LHCN-M2 (cell line): ENCODE results near the gene ZNF235. TPM values are rescaled to one million over a fixed set of nuclear protein-coding genes. Genes with fewer than 3 reads are reported as not detected.
"Not testable (repeated sequence)": the region's sequence is repeated elsewhere in the genome, so short reads cannot be mapped to it uniquely, and the experiment has no call there.

Source experiments
- DNase-seq: peaks from one replicate; pipeline ENCODE4 v3.0.0-alpha.2; 2012; ENCODE audit warnings: low read depth
- polyA plus RNA-seq: library from polyadenylated mRNA; unstranded; fragments of >200 nt; gene quantifications from one replicate; pipeline ENCODE4 v1.2.1, GENCODE V29; 2012; ENCODE audit warnings: missing spikeins
- total RNA-seq: library from RNA; depleted of rRNA; stranded (reverse); fragments of >200 nt; gene quantifications from 2 replicates; pipeline ENCODE4 v1.2.3, GENCODE V29; 2014; rRNA removed

The ZNF235 gene
- 1.7 and 3.5 TPM in 2 replicates for total RNA-seq
- polyA plus RNA-seq, result 1.4 TPM

DNA sequence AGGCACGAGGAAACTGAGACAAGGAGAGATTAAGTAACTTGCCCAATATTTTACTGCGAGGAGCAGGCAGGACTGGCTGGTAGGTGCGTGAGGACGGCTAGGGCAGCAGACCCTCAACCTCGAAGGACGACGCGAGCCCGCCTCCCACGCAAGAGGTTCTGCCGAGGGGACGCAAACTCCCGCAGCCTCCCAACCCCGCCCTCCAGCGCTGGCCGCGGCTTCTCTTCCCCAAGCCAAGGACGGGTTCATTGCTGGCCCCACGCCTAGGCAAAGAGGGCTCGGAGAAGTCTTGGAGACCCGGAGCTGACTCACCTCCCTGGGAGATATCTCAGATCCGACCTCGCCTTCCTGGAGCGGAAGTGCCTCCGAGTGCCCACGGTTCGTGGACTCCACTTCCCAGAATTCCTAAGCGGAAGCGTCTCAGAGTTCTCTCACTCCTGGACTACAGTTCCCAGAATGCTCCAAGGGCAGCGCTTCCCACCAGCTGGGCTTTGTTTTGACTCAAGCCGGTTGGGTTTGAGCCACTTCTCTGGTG, at the start of gene ZNF235:
ZNF235 (minus strand) TSS at position 367 of the 535 bp plus-strand sequence. CDS start 1,621 bp downstream, outside the sequence.
- DNase-seq, result peak; percentile 97

GRCh38 chr19:44346556-44346955, 41.7 kb upstream of the ZNF235 start:
- DNase-seq, result no peak

GRCh38 chr19:44345959-44346358, 41.1 kb upstream of the ZNF235 start:
- no peak for DNase-seq

- no peak for DNase-seq
Observed at GRCh38 chr19:44344255-44344654, 39.4 kb upstream of the ZNF235 start.

DNA sequence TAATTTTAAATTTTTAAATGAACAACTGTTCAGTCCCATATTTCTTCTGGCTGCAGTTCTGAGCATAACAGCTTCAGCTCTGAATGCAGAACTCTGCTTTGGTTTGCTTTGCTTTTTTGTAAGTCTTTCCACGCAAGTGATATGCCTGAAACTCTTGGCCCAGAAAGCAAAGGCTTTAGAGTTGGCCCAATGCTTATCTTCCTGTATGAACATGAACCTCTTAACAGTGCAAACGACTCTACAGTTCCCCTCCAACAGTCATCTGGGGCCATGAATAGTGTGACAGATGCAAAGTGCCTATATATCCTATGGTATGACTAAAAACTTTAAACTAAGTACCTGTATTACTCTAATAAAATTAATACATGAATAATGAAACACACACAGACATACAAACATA, 37.0 kb upstream of the ZNF235 start:
- DNase-seq, result no peak

DNA sequence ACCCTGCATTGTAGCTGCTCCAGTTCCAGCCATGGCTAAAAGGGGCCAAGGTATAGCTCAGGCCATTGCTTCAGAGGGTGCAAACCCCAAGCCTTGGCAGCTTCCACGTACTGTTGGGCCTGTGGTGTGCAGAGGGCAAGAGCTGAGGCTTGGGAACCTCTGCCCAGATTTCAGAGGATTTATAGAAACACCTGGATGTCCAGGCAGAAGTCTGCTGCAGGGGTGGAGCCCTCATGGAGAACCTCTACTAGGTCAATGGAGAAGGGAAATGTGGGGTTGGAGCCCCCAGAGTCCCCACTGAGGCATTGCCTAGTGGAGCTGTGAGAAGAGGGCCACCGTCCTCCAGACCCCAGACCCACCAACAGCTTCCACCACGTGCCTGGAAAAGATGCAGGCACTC, 29.8 kb upstream of the ZNF235 start:
- DNase-seq, result not testable (repeated sequence)

- no peak for DNase-seq
Observed at GRCh38 chr19:44332145-44332544, 27.3 kb upstream of the ZNF235 start.

DNA sequence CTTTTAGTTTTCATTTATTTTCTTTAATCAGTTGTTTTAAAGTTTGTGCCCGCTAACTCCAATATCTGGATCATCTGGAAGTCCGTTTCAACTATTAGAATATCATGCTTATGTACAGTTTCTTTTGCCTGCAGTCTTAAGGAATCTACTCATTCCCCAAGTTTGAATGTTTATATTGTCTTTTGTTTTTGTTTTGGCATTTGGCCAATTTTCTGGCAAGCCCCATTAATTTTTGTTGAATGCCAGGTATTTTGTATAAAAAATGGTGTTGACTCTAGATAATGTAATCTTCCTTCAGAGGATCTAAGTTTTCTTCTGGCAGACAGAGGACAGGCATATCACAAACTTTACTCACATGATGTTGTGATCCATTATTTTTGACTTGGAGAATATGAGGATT, 11.1 kb upstream of the ZNF235 start:
- no peak for DNase-seq

DNA sequence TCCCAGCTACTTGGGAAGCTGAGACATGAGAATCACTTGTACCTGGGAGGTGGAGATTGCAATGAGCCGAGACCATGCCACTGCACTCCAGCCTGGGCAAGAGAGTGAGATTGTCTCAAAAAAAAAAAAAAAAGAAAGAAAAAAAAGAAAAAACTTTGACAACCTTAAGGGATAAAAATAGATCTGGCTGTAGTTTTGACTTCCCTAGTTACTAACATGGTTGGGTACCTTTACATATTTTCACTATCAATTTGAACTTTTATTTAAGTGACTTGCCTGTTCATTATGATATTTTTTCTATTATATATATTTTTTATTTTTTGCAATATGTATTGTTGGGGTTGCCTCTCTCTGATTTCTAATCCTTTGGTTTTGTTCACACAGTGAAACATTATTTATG, 8.4 kb upstream of the ZNF235 start:
- no peak for DNase-seq

DNA sequence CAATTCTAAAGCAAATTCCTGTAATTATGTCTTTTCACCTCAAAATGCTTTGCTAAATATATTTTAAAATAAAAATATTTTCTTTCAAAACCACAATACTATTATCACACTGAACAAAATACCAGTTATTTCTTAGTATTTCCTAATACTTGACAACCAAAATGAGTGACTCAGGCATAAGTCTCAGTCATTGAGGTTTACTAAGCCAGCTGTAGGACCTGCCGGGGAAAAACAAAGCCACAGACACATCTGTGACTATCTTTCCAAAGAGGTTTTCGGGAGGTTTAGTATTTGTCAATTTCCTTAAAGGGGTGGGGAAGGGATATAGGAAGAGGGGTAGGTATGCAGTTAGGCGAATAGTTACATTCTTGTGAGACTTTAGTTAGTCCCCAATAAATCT, 3.2 kb upstream of the ZNF235 start:
- peak; percentile 84 for DNase-seq

DNA sequence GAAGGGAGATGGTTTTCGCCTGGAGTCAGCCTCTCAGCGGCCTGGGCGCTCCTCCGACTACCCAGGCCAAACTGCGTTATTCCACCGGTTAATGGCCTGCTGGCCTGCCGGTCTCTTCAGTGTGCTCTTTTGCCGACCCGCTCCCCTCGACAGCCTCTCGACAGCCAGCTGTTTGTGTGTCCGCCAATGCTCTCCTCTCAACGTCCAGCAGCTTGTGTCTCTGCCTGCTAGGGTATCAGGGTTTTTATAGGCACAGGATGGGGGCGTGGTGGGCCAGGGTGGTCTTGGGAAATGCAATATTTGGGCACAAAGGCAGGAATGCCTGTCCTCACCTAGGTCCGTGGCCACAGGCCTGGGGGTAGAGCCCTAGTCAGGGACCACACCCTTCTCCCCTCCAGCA, 1.5 kb upstream of the ZNF235 start:
- no peak for DNase-seq

- no peak for DNase-seq
Observed at GRCh38 chr19:44305457-44305856, 632 bp upstream of the ZNF235 start.

DNA sequence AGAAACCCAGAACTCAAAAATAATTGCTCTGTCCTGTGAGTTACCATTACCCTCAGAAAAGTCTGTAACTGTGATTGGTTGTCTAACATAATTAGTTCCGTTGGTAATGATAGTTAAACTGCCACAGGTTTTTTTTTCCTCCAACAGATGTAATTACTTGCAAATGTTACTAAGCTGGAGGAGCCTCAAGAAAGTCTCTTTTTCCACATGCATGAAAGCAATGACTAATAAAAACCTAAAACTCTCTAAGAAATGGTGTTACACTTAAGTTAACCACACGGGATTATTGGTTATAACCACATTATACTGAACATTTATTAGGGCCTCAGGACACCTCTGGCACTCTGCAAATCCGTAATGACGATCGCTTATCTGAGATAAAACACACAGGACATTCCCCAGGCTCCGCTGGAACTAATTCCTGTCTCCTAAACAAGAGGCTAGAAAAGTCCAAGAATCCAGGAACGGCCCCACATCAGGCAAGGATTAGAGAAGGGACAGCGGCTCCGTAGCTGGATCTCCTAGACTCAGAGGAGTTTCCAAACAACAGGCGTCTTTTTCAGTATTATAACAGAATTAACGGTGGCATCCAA, 753 bp downstream of the ZNF235 start:
- DNase-seq, result peak; percentile 42

GRCh38 chr19:44303320-44303719, 1.5 kb downstream of the ZNF235 start:
- DNase-seq, result no peak

DNA sequence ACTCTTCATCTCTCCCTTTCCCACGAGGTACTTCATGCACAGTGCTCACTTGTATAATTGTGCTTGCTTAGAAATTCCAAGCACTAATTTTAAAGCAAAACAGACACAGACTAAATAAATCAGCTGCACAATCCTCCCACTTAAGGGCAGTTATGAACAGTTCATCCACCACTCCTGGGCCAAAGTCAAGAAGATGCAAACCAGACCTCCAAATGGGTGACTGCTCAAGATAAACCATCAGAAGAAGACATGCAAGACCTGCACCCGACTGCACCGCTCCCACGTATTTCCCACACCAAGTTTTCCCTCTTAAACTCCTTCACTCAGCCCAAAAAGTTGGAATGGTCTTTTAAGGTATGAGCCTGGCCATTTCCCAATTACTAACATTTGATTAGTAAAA, 19.9 kb downstream of the ZNF235 start:
- no peak for DNase-seq

- no peak for DNase-seq
Observed at GRCh38 chr19:44282846-44283245, 22.0 kb downstream of the ZNF235 start.

DNA sequence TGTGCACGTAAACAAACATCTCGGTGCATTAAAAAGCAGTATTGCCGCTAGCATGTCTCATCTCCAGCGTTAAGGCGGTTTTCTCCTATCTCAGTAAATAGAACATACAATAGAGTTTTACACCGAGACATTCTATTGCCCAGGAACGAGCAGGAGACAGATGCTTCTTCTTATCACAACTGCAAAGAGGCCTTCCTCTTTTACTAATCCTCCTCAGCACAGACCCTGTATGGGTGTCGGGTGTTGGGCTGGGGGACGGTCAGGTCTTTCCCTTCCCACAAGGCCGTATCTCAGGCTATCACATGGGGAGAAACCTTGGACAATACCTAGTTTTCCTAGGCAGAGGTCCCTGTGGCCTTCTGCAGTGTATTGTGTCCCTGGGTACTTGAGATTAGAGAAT, 23.9 kb downstream of the ZNF235 start:
- DNase-seq, result no peak

GRCh38 chr19:44278181-44278690, 26.6 kb downstream of the ZNF235 start:
- DNase-seq, result no peak

- DNase-seq, result no peak
Observed at GRCh38 chr19:44277331-44277730, 27.5 kb downstream of the ZNF235 start.

DNA sequence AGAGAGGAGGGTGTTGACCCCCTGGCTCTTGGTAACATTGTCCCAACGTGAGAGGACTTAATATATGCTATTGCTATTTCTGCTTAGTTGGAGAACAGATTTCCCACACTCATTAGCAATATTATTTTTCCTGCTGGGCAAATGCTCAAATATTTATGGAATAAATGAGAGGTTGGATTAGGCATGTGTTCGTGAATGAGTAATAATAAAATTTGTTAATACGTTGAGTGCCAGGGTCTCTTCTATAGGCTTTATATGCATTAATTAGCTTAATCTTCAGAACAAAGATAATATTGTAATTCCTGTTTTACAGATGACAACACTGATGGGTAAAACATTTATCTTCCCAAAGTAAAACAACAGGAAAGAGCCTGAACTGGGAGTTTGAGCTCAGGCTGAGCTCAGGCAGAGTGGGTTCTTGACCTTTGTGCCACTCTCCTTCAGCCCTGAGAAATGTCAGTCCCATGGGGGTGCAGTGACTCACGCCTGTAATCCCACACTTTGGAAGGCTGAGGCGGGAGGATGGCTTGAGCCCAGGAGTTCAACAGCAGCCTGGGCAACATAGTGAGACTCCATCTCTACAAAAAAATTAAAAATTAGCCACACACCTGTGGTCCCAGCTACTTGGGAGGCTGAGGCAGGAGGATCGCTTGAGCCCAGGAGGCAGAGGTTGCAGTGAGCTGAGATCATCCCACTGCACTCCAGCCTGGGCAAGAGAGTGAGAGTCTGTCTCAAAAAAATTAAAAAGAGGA, 44.0 kb downstream of the ZNF235 start:
- DNase-seq, result peak; percentile 59

DNA sequence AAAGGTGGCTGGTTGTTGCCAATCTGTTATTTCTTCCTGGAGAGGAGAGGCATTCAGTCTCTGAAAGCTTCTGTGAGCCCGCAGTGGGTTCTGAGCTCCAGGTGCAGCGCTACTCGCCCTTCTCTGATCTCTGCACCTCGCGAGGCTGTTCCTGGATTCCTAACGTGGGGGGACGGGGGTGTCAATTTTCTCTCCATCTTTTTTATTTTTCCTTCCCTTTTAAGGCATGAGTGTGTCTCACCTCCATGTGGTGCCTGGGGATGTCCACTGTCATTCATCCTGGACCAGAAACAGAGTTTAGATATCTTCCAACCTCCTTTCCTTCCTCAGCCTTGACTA, 44.5 kb downstream of the ZNF235 start:
- no peak for DNase-seq

- DNase-seq, result peak; percentile 11
Observed at GRCh38 chr19:44258835-44259413, 45.9 kb downstream of the ZNF235 start.

DNA sequence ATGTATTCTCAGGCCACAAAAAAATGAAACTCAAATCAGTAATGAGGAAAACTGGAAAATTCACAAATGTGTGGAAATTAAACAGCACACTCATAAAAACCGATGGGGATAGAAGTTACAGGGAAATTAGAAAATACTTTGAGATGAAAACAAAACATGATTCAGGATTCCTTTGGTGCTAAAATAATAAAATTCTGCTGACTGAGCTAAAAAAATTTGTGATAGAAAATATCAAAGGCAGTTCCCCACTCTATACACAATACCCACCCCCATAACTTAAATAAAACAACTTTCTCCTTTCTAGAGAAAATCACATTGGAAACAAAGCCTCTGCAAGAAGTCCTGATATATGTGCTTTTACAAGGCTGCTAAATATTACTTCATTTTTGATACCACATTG, 46.7 kb downstream of the ZNF235 start:
- DNase-seq, result no peak
